ENCODE results near the gene PACS1. TPM values are rescaled to one million over a fixed set of nuclear protein-coding genes. Genes with fewer than 3 reads are reported as not detected.

PACS1 gene
- total RNA-seq, 4 donors from 2014 or later, result 37.1 to 97.8 (median 54.3) TPM

DNA sequence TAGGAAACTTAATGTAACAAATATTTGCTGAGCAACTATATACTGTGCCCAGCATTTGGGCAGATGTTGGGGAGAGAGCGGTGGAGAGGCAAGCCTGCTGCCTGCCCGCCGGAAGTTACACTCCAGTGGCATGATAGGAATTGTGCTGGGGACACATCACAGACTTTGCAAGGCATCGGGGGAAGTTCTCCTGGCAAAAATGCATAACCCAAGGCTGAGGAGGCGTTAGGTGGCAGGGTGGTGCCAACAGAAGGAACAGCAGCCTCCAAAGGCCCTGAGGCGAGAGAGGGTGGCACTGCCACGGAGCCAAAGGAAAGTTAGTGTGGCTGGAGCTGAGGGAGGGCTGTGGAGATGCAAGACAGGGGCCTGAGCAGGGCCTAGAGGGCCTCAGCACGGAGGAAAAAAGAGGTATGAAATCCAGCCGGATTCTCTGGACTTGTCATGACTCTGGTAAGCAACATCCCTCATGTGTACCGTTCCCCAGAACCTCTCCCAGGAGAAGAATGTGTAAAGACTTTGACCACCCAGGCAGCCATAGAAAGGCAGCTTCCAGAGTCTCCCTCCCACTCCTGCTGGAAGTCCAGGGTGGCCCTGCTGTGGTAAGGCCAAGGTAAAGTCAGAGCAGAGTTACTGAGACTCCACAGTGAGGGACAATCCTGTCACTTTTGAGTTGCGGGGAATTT is 122.2 kb downstream of the PACS1 start:
- 82% methylated on average over 11 of the region's 11 CpGs for WGBS
- TF ChIP-seq, protein P1, sequence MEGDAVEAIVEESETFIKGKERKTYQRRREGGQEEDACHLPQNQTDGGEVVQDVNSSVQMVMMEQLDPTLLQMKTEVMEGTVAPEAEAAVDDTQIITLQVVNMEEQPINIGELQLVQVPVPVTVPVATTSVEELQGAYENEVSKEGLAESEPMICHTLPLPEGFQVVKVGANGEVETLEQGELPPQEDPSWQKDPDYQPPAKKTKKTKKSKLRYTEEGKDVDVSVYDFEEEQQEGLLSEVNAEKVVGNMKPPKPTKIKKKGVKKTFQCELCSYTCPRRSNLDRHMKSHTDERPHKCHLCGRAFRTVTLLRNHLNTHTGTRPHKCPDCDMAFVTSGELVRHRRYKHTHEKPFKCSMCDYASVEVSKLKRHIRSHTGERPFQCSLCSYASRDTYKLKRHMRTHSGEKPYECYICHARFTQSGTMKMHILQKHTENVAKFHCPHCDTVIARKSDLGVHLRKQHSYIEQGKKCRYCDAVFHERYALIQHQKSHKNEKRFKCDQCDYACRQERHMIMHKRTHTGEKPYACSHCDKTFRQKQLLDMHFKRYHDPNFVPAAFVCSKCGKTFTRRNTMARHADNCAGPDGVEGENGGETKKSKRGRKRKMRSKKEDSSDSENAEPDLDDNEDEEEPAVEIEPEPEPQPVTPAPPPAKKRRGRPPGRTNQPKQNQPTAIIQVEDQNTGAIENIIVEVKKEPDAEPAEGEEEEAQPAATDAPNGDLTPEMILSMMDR (IDR thresholded peaks at IDR 0.05), result no peak
- no peak for TF ChIP-seq POLR2A (IDR thresholded peaks at IDR 0.05; ENCODE audit: low read depth)
- TF ChIP-seq EP300 (IDR thresholded peaks at IDR 0.05), result no peak
- TF ChIP-seq POLR2AphosphoS5 (IDR thresholded peaks at IDR 0.05), result no peak
- Histone ChIP-seq H3K27ac (replicated peaks in 1 of 4) (no peak overlapping the region), H3K9me3 (peaks cover 0 to 3% (median 0%) of the 10 kb centered on the region in 4 donors), H3K36me3 (peaks cover 11 to 38% (median 25%) of the 10 kb centered on the region in 4 donors), H3K4me3 (no peak overlapping the region), H3K4me1 (peaks cover 0 to 7% (median 0%) of the 10 kb centered on the region in 4 donors), H3K27me3 (no peaks in the 10 kb centered on the region)
- intact Hi-C loops (cut with DNase I), result no loop called here
- no peak for DNase-seq (ENCODE audit: extremely low spot score)

DNA sequence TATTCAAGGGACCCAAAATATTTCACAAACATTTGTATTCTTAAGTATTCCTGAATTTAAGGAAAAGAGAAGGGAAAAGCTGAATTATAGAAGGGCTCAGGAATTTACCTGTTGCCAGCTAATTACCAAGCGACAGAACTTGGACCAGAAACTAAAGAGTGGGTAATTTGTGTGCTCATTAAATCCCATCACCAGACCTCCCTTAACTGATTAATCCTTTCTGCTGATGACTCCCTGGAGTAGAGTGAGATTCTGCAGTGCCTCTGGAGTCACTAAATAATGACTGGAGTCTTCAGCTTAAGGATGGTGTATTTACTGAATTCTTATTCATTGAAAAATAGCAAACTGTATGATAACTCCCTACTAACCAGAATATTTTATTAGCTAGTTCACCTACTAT is 124.3 kb downstream of the PACS1 start:
- Histone ChIP-seq H3K36me3 (peaks cover 11 to 51% (median 30%) of the 10 kb centered on the region in 4 donors), H3K4me3 (no peak overlapping the region), H3K9me3 (peaks cover 0 to 2% (median 0%) of the 10 kb centered on the region in 4 donors), H3K27me3 (no peaks in the 10 kb centered on the region), H3K27ac (replicated peaks in 1 of 4) (no peak overlapping the region), H3K4me1 (peaks cover 0 to 7% (median 0%) of the 10 kb centered on the region in 4 donors)
- 95% methylated on average over 1 of the region's 1 CpG for WGBS
- intact Hi-C loops (cut with DNase I), result no loop called here
- no peak for TF ChIP-seq EP300 (IDR thresholded peaks at IDR 0.05)
- no peak for TF ChIP-seq POLR2A (IDR thresholded peaks at IDR 0.05; ENCODE audit: low read depth)
- TF ChIP-seq POLR2AphosphoS5 (IDR thresholded peaks at IDR 0.05), result no peak
- TF ChIP-seq, protein P1 (IDR thresholded peaks at IDR 0.05), result no peak
- DNase-seq (ENCODE audit: extremely low spot score), result no peak

DNA sequence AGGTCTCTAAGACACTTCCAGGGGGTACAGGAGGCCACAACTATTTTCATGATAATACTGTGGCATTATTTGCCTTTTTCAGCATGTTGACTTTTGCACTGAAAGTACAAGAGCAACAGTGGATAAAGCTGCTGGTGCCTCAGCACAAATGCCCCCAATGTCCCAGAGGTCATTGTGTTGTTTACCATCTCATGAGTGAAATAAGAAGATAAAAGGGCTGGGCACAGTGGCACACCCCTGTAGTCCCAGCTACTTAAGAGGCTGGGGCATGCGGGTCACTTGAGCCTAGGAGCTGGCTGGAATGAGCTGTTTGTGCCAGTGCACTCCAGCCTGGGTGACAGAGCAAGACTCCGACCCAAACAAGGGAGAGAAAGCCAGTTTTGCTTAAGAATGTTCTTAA is 125.8 kb downstream of the PACS1 start:
- peaks cover 0 to 7% (median 0%) of the 10 kb centered on the region in 4 donors for H3K4me1 ChIP-seq
- no peak for DNase-seq (ENCODE audit: extremely low spot score)
- no peak overlapping the region for H3K27ac ChIP-seq (replicated peaks in 1 of 4)
- intact Hi-C loops (cut with DNase I), result no loop called here
- TF ChIP-seq POLR2A (IDR thresholded peaks at IDR 0.05; ENCODE audit: low read depth), result no peak
- H3K4me3 ChIP-seq, result no peak overlapping the region
- no peaks in the 10 kb centered on the region for H3K9me3 ChIP-seq
- 92% methylated on average over 2 of the region's 2 CpGs for WGBS
- H3K36me3 ChIP-seq, result peaks cover 11 to 54% (median 30%) of the 10 kb centered on the region in 4 donors
- H3K27me3 ChIP-seq, result no peaks in the 10 kb centered on the region

DNA sequence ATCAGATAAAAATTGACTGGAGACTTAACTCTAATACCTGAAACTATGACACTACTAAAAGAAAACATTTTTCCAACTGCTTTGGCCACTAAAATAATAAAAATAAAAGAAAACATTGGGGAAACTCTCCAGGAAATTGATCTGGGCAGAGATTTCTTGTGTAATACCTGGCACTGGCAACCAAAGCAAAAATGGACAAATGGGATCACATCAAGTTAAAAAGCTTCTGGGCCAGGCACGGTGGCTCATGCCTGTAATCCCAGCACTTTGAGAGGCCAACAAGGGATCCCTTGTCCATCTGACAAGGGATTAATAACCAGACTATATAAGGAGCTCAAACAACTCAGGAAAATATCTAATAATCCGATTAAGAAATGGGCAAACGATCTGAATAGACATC is 133.8 kb downstream of the PACS1 start:
- intact Hi-C loops (cut with DNase I), result no loop called here
- TF ChIP-seq, protein P1 (IDR thresholded peaks at IDR 0.05), result no peak
- no peak for TF ChIP-seq POLR2AphosphoS5 (IDR thresholded peaks at IDR 0.05)
- TF ChIP-seq POLR2A (IDR thresholded peaks at IDR 0.05; ENCODE audit: low read depth), result no peak
- no peak for TF ChIP-seq EP300 (IDR thresholded peaks at IDR 0.05)
- Histone ChIP-seq H3K36me3 (peaks cover 0 to 8% (median 0%) of the 10 kb centered on the region in 4 donors), H3K4me3 (no peak overlapping the region), H3K4me1 (no peaks in the 10 kb centered on the region), H3K9me3 (no peaks in the 10 kb centered on the region), H3K27ac (replicated peaks in 1 of 4) (no peak overlapping the region), H3K27me3 (no peaks in the 10 kb centered on the region)
- 96% methylated on average over 3 of the region's 3 CpGs for WGBS
- DNase-seq (ENCODE audit: extremely low spot score), result no peak

DNA sequence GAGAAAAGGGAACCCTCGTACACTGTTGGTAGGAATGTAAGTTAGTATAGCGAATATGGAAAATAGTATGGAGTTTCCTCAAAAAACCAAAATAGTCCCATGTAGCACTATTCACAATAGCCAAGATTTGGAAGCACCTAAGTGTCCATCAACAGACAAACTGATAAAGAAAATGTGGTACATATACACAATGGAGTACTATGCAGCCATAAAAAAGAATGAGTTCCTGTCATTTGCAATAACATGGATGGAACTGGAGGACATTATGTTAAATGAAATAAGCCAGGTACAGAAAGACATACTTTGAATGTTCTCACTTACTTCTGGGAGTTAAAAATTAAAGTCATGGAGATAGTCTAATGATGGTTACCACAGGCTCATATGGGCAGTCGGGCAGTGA is 134.3 kb downstream of the PACS1 start:
- no peaks in the 10 kb centered on the region for H3K4me1 ChIP-seq
- no peaks in the 10 kb centered on the region for H3K27me3 ChIP-seq
- 98% methylated on average over 3 of the region's 3 CpGs for WGBS
- DNase-seq (ENCODE audit: extremely low spot score), result no peak
- no peak overlapping the region for H3K4me3 ChIP-seq
- H3K9me3 ChIP-seq, result no peaks in the 10 kb centered on the region
- H3K36me3 ChIP-seq, result peaks cover 0 to 3% (median 0%) of the 10 kb centered on the region in 4 donors
- intact Hi-C loops (cut with DNase I), result no loop called here
- H3K27ac ChIP-seq (replicated peaks in 1 of 4), result no peak overlapping the region
- TF ChIP-seq, protein P1 (IDR thresholded peaks at IDR 0.05), result no peak
- no peak for TF ChIP-seq EP300 (IDR thresholded peaks at IDR 0.05)
